GM12892 (cell line): Measurements from ENCODE around the gene PLVAP.

ENCODE experiments used
- POLR2A ChIP-seq: IDR thresholded peaks from 2 replicates; pipeline ENCODE4 v1.6.1; 2011; ENCODE audit warnings: low read depth, low read length, control low read depth
- POLR2AphosphoS5 ChIP-seq: IDR thresholded peaks from 2 replicates; pipeline ENCODE4 v1.6.1; 2011; ENCODE audit warnings: low read depth, low read length, control low read depth

GRCh38 chr19:17389288-17389687 lies 12.1 kb upstream of the PLVAP start:
- no peak for TF ChIP-seq POLR2A
- TF ChIP-seq POLR2AphosphoS5: no peak
